T-helper 2 cell treated with Interferon-gamma antibody and Interleukin-4, amounts not matched to agents 100 ng/mL and 5 ng/mL, for 36 hours (primary cell): ENCODE data around the gene DBF4. TPM values are rescaled to one million over a fixed set of nuclear protein-coding genes. Genes with fewer than 3 reads are reported as not detected.
"Not testable (repeated sequence)": the region's sequence is repeated elsewhere in the genome, so short reads cannot be mapped to it uniquely, and the experiment has no call there.

Experiments used
- intact Hi-C: fragments of 100-400 bp; cut with micrococcal nuclease; formaldehyde crosslinking; loops from one replicate; pipeline ENCODE4 v1.15.1; 2023
- total RNA-seq: library from RNA; stranded (reverse); gene quantifications from 2 replicates; pipeline ENCODE4 v1.2.3, GENCODE V29; 2022

The DBF4 gene, protein sequence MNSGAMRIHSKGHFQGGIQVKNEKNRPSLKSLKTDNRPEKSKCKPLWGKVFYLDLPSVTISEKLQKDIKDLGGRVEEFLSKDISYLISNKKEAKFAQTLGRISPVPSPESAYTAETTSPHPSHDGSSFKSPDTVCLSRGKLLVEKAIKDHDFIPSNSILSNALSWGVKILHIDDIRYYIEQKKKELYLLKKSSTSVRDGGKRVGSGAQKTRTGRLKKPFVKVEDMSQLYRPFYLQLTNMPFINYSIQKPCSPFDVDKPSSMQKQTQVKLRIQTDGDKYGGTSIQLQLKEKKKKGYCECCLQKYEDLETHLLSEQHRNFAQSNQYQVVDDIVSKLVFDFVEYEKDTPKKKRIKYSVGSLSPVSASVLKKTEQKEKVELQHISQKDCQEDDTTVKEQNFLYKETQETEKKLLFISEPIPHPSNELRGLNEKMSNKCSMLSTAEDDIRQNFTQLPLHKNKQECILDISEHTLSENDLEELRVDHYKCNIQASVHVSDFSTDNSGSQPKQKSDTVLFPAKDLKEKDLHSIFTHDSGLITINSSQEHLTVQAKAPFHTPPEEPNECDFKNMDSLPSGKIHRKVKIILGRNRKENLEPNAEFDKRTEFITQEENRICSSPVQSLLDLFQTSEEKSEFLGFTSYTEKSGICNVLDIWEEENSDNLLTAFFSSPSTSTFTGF
- 65.4 and 65.5 TPM in 2 replicates for total RNA-seq

DNA sequence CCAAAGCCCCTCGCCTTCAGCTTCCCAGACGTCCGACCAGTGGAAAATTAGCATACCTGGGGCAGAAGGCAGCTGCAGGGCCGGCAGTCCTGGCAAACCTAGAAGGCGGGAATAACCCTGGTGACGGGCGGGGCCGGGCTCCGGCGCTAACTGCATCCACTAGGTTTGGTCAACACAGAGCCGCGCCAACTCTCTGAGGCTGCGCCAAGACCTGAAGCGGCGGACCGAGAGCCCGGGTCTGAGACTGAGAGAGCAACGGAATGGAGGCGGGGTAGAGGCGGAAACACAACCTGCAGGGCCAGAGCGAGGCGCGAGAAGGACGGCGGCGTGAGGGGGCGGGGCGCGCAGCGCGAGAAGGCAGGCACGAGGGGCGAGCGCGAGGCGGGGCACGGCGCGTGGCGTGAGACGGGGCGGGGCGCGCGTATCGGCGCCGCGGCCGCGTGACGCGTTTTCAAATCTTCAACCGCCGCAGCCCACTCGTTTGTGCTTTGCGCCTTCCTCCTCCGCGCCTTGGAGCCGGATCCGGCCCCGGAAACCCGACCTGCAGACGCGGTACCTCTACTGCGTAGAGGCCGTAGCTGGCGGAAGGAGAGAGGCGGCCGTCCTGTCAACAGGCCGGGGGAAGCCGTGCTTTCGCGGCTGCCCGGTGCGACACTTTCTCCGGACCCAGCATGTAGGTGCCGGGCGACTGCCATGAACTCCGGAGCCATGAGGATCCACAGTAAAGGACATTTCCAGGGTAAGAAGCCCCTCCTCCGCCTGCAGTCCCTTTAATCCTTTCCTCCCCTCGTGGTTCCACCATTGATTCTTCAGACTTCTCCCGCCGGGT lies at the start of gene DBF4, which contains the start of gene SLC25A40:
DBF4 (plus strand) TSS at position 454 of the 829 bp plus-strand sequence; CDS start at position 694, 240 bp downstream.
SLC25A40 (minus strand) TSS at position 321 of the 829 bp plus-strand sequence. CDS start 17,633 bp downstream, outside the sequence.
- intact Hi-C loops, result loop anchor here (1.0 kb wide), 5 partner anchors 9 to 531 kb away; partner anchors contain the start of genes ADAM22, CROT, RUNDC3B and SRI

DNA sequence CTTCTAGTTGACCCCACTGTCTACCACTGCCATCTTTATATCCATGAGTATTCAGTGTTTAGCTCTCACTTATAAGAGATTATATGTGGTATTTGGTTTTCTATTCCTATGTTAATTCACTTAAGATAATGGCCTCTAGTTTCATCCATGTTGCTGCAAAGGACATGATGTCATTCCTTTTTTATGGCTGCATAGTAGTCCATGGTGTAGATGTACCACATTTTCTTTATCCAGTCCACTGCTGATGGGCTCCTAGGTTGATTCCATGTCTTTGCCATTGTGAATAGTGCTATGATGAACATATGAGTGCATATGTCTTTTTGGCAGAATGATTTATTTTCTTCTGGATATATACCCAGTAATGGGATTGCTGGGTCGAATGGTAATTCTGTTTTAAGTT lies 47.9 kb upstream of the DBF4 start:
- intact Hi-C loops, result not testable (repeated sequence)

DNA sequence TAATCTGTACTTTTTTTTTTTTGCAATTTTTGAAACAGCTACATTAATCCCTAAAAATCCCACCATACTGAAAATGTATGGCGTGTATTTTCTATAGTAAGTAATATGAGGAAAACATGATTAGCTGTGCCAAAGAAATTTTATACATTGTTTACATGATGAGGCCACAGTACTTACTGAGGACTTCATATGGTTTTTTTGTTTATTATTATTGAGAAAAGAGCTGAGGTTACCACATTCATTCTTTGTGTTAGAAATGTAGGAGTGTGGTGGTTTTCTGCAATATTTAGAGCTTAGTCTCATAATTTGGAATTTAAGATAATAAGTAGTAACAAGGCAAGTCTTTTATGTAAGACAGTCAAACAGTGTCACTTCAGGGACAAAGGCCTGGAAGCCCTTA lies 45.2 kb upstream of the DBF4 start:
- intact Hi-C loops, result no loop called here

DNA sequence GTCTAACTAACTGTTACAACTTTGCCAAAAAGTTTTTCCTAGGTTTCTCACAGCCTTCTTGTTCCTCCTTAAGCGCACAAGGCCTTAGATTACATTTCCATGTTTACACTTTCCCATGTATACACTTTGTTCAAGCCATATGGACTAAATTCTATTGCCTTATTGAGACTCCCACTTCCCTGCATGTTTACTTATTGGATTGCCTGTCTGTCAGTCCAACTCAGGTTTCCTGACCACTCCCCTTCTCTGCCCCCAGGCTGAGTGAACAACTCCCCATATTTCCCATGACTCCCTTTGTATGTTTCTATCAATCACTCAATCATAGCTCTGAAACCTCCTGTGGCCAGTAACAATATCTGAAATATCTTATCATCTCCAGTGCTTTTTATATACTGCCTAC lies 43.2 kb upstream of the DBF4 start:
- intact Hi-C loops, result no loop called here

DNA sequence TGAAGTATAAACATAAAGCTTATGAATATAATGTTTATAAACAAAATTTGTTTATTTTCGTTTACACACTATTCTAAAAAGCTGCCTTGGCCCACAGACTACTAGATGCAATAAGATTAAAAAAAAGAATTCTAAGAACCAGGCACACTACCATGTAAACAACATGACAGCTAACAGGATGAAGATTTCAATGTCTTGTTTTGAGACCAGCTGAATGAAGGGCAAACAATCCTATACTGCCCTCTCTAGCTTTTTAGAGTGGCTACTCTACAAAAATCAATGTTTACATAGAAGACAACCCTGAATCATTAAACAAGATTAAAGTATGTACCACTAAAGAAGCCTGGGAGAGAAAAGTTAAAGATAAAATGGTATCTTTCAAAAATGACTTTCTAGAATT lies 38.7 kb upstream of the DBF4 start:
- intact Hi-C loops, result no loop called here

DNA sequence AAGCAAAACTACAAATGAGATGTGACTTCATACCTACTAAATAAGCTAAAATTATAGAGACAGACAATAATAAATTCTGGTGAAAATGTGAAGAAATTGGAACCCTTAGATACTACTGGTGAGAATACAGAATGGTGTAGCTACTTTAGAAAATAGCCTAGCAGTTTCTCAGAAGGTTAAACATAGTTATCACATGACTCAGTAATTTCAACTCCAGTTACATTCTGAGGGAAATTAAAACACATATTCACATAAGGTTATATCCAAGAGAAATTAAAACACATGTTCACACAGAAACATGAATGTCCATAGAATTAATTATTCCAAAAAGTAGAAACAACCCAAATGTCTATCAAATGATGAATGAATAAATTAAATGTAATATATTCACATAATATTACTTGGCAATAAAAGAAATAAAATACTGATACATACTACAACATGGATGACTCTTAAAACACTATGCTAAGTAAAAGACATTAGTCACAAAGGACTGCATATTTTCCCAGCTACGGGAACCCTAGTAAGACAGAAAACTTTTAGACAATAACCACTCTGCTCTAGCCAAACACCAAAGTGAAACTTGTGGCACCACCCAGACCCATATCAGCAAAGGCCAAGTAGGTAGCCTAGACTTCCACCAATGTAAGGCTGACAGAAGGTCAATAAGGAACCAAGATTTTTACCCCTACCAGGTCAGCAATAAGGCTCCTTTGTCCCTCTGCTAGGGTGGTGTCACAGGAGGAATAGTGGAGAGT lies 25.3 kb upstream of the DBF4 start:
- intact Hi-C loops, result loop anchor here (5.0 kb wide), 1 partner anchor 51 kb away; no protein-coding TSS in a partner anchor

DNA sequence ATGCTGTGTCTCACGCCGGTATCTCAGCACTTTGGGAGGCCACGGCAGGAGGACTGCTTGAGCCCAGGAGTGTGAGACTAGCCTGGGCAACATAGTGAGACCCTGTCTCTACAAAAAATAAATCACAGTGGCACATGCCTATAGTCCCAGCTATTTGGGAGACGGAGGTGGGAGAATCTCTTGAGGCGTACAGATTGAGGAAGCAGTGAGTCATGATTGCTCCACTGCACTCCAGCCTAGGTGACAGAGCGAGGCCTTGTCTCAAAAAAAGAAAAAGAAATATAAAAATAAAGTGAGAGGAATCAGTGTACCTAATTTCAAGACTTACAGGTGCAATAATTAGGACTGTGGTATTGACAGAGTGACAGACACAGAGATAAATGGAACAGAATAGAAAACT lies 24.0 kb upstream of the DBF4 start:
- intact Hi-C loops, result loop anchor here (5.0 kb wide), 1 partner anchor 50 kb away; no protein-coding TSS in a partner anchor

DNA sequence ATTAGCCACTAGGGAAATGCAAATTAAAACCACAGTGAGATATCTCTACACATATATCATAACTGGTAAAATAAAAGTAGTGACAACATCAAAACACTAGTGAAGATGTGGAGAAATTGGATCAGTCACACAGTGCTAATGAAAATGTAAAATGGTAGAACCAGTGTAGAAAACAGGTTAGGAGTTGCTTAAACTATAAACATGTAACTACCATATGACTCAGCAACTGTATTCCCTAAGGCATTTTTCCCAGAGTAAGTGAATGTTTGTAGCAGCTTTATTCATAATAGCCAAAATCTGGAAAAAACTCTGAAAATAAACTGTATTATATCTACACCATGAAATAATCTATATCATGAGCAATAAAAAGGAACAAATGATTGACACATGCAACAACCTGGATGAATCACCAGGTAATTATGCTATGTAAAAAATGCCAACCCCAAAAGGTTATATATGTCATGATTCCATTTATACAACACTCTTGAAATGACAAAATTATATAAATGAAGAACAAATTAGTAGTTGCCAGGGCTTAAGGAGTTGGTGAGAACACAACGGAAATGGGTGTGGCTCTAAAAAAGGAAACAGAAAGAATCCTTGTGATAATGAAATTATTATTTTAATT lies 22.9 kb upstream of the DBF4 start:
- intact Hi-C loops, result loop anchor here (5.0 kb wide), 1 partner anchor 49 kb away; no protein-coding TSS in a partner anchor

DNA sequence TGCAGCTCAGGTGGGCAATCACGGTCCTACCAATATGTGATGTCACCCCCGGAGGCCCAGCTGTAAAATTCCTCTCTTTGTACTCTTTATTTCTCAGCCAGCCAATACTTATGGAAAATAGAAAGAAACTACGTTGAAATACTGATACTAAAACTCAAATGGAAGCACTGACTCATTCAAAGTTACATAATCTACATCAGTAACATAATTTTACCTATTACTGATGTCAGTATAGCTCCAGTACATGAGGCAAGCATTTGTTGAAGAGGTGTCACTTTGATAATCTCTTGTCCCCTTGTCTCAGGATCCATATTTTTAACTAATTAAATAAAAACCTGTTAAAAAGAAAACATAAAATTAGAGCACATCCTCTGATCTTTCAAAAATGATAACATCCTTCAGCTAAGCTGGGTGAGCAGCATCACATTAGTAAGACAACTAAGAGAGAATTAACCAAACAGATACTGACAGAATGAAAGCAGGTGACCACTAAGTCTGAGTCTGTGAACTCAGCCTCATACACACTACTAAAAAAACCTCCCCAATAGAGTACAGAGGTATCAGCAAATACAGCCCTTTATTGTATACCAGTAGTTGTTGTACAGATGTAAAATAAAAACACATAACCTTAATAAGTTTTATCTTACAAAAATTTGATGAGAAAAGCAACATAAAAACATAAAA lies 17.7 kb upstream of the DBF4 start:
- intact Hi-C loops, result no loop called here

DNA sequence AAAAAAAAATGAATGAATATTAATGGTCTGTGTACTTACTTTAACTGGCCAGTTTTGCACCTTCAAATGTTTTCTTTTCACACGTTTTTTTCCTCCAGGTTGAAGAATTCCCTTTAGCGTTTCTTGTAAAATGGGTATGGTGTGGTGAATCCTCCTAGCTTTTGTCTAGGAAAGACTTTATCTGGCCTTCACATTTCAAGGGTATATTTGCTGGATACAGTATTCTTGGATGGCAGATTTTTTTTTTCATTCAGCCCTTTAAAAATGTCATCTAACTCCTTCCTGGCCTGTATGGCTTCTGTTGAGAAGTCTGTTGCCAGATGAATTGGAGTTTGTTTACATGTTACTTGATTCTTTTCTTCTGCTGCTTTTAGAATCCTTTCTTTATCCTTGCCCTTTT lies 10.2 kb upstream of the DBF4 start:
- intact Hi-C loops, result loop anchor here (10.0 kb wide), 1 partner anchor 651 kb away; the partner anchor contains the start of gene TMEM243

DNA sequence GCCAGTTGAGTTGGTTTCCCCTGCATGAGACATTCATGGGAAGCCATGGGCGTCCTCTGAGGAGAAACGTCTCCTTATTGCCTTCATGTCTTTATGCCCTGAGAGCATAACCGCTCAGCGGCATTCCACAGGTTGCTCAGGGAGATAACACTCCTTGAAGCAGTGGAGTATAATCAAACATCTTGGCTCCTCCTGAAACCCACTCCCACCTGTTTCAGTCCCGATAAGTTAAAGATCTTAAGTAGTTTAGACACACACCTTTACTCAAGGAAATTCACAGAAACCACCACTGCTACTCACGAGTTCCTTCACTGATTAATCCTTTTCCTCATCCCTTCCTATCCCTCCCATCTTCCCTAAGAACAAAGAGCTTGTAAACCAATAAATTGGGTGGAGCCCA lies 9.8 kb upstream of the DBF4 start:
- intact Hi-C loops, result loop anchor here (10.0 kb wide), 1 partner anchor 652 kb away; the partner anchor contains the start of gene TMEM243

DNA sequence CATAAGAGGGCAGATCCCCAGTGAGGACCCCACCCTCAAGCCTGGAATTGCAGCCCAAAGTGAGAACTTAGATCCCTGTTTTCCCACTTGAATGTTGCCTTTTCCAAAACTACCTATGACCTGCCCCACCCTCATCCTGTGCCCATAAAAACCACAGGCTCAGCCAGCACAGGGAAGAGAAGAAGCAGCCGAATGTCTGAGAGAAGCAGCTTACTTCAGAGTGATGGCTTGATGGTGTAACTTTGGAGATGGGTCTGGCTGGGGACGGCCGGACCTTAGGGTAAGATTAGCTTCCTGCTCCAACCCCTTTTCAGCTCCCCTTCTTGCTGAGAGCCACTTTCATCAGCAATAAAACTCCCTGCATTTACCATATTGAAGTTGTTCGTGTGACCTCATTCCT lies 5.8 kb upstream of the DBF4 start:
- intact Hi-C loops, result no loop called here

DNA sequence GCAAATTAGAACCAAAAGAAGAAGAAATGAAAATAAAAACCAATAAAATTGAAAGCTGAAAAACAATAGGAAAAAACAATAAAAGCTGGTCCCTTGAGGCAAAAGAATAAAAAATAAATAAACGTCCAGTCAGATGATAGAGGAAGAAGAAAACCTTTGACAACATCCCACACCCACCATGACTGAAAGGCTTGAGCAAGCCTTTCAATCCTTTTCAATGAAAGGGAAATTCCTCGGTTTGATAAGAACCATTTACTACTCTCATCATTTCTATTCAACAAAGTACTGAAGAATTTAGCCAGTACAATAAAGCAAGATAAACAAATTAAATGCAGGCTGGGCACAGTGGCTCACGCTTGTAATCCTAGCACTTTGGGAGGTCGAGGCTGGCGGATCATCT lies 3.9 kb upstream of the DBF4 start:
- intact Hi-C loops, result no loop called here

DNA sequence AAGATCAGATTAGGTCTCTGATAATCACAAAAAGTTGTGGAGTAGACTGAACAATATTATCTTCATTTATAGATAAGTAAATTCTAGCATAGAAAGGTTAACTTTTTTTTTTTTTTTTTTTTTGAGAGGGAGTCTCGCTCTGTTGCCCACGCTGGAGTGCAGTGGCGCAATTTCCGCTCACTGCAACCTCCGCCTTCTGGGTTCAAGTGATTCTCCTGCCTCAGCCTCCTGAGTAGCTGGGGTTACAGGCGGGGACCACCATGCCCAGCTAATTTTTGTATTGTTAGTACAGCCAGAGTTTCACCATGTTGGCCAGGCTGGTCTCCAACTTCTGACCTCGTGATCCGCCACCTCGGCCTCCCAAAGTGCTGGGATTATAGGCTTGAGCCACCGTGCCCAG lies 3.0 kb upstream of the DBF4 start:
- intact Hi-C loops, result not testable (repeated sequence)

DNA sequence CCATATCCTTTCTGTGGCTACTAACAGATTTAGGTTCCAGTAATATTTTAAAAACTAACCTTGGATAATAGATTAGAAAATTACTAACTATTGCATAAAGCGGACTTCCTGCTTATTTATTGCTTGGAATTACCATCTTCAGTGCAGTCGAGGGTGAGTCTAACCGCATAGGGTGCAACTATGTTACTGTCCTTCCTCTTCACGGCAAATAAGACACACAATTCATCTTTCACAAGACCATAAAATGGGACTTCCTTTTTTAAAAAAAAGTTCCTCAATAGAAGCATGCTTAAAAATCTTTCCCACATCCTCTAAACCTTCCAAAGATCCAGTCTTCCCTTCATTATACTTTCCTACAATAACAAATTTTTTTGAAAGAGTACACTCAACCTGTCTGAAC lies 2.2 kb upstream of the DBF4 start:
- intact Hi-C loops, result loop anchor here (2.0 kb wide), 1 partner anchor 13 kb away; no protein-coding TSS in a partner anchor

DNA sequence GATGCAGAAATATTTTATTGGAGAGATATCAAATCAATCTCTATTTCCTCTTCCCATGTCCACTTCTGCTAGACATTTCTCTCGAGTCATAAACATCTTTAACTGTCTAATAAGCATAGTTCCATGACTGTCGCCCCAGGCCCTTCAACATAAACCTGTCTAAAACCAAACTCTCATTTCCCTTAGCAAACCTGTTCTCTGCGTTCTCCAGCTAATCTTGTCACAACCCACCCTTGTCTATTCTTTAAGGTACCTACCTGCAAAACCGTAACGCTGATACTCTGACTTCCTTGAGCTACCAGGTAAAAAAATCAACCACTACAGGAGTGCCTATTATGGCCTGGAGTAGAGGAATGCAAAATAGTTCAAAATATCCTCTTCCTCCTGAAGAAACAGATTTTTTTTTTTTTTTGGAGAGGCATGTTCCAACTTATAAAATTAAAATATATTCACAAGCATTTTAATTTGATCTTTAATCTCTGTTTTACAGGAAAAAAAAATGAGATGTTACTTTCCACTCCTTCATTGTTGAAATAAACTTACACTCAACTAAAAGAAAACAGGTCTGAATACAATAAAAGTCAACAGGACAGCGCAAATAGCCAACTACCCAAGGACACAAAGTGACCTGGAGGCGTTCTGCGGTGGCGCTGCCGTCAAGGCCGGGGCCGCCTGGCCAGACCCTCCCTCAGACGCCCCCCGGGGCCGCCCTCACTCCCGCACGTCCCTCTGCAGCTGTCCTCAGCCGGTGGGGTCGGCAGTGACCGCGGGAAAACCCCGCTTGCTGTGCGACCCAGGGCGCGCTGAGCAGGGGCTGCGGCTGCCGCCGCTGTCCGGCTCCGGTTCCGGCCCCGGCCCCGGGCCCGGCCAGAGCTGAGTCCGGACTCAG lies 898 bp upstream of the DBF4 start:
- intact Hi-C loops, result loop anchor here (1.0 to 2.0 kb wide), 6 partner anchors 10 to 530 kb away; partner anchors contain the start of genes ADAM22, CROT, RUNDC3B and SRI

DNA sequence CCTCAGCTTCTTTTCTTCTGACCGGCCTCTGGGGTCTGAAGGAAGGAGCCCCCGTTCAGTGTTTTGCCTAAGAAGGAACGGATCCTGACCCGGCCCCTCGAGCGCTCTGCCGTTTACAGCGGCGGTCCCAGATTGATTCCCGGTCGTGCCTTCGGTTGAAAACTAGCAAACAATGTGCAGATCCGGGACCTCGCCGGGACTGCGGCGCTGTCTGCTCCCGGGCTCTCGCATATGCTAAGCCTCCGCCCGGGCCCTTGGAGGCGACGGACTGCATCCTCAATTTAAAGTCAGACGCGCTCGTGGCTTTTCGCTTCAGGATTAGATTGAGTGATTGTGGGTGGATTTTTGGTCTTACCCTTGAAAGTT lies 559 bp downstream of the DBF4 start:
- intact Hi-C loops, result loop anchor here (1.0 kb wide), 5 partner anchors 8 to 532 kb away; partner anchors contain the start of genes ADAM22, CROT, RUNDC3B and SRI

DNA sequence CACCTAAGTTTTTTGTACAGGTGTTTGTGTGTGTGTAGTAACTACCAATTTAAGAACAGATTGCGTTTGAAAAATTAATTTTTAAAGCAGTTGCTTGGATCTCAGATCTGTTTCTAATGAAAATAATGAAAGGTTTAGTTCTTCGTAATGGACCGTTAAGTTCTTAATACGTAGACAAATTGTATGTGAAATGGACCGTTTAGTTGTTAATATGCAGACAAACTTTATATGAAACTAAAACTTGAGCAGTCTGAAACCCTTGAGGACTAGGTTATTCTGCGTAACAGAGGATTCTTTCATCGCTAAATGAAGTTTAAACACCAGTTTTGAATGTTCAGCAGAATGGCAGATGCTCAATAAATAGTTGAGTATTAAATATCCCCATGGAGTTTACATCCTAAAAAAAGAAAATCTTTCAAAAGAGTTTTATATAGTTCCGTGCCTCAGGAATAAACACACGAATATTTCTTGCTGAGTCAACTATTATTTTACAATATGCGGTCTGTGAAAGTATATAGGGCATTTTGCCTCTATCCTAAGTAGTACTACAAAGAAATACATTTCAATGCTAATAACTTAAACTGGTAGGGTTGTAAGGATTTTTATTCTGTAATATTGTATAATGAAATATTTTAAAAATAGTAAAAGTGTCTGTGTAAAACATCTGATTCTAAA lies 1.2 kb downstream of the DBF4 start:
- intact Hi-C loops, result no loop called here
